ENCODE results near the gene ELMO1. TPM values are rescaled to one million over a fixed set of nuclear protein-coding genes. Genes with fewer than 3 reads are reported as not detected.

ELMO1 gene
- total and polyA plus RNA-seq, 2 experiments from 2014 or later, result 9.6 to 10.8 TPM

DNA sequence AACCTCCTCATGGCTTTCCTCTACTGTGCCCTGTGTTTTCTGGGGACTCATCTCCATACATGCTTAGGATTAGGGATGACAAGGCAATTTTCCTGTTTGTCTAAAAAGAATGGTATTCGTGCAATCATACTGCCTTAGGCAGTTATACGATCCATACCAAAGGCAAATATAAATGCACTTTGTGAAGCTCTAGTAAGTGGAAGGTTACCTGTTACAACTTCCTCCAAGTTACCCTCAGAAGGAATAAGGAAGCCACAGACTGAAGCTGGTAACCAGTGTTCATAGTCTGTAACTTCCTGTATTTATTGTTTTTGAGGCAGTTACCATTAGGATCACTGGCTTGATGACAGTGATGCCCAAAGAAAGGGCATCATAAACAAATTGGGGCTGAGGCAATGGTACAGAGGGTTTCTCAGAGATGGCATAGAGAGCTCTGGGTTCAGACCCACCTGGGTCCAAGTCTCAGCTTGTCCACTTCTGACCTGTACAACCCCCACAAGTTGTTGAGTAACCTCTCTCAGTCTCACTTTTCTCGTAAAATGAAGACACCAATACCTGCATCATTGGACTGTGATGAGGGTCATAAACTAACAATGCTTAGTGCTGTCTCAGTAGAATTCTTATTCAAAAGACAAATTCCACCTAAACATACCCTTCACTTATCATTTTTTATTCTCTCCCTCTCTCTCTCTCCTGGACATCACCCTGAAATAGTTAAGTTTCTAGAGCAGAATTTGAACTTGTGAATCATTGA is 138.2 kb downstream of the ELMO1 start:
- Histone ChIP-seq H3K27me3 (no peaks in the 10 kb centered on the region), H3K9me3 (ENCODE audit: low read depth) (no peaks in the 10 kb centered on the region), H3K4me3 (no peak overlapping the region), H3K4me1 (ENCODE audit: low read depth) (peaks cover 4% of the 10 kb centered on the region), H3K36me3 (no peaks in the 10 kb centered on the region), H3K27ac (no peak overlapping the region)
- TF ChIP-seq CTCF (IDR thresholded peaks at IDR 0.05; ENCODE audit: low read depth, low read length), result no peak
- DNase-seq (ENCODE audit: low read depth in 1 of 2, low spot score in 1 of 2), result no peak

DNA sequence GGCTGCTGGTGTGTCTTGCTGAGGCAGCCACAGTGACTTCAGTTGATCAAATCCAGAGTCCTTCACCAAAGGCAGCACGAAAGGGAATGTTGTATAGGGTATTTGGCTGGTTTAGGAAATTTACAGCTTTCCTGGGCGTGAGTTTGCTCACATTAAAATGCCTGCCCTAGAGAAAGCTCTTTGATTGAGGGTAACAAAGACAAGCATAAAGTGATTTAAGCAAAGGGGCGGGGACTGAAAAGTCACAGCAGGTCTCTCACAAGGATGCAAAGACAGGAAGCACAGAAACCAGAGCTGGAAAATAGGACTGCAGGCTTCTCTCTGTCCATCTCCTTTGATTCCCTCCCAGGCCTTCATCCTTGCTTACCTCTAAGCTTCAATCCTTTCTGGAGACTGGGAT is 139.2 kb downstream of the ELMO1 start:
- H3K27ac ChIP-seq, result no peak overlapping the region
- H3K9me3 ChIP-seq (ENCODE audit: low read depth), result no peaks in the 10 kb centered on the region
- peaks cover 4% of the 10 kb centered on the region for H3K4me1 ChIP-seq (ENCODE audit: low read depth)
- DNase-seq (ENCODE audit: low read depth in 1 of 2, low spot score in 1 of 2), result no peak
- H3K27me3 ChIP-seq, result no peaks in the 10 kb centered on the region
- H3K36me3 ChIP-seq, result no peaks in the 10 kb centered on the region
- no peak for TF ChIP-seq CTCF (IDR thresholded peaks at IDR 0.05; ENCODE audit: low read depth, low read length)
- H3K4me3 ChIP-seq, result no peak overlapping the region

DNA sequence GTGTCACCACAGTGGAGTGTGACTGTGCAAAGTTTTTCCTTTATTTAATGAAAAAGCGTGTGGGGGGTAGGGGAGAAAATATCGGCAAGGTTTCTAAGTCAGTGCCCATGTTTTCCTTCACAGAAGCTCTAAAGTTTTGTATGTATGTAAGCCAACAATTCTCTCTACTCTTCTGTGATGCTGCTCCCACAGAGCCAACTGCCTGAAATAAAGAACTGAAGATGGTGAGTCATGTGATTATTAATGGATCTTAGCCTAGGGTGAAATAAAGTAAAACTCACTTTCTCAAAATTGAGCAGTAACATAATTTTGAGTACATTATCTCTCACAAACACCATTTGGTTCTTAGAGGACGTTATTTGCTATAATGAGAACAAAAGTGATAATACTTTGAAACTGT is 143.7 kb downstream of the ELMO1 start:
- Histone ChIP-seq H3K27me3 (no peaks in the 10 kb centered on the region), H3K4me1 (ENCODE audit: low read depth) (no peaks in the 10 kb centered on the region), H3K27ac (no peak overlapping the region), H3K4me3 (no peak overlapping the region), H3K9me3 (ENCODE audit: low read depth) (no peaks in the 10 kb centered on the region), H3K36me3 (no peaks in the 10 kb centered on the region)
- no peak for TF ChIP-seq CTCF (IDR thresholded peaks at IDR 0.05; ENCODE audit: low read depth, low read length)
- no peak for DNase-seq (ENCODE audit: low read depth in 1 of 2, low spot score in 1 of 2)

DNA sequence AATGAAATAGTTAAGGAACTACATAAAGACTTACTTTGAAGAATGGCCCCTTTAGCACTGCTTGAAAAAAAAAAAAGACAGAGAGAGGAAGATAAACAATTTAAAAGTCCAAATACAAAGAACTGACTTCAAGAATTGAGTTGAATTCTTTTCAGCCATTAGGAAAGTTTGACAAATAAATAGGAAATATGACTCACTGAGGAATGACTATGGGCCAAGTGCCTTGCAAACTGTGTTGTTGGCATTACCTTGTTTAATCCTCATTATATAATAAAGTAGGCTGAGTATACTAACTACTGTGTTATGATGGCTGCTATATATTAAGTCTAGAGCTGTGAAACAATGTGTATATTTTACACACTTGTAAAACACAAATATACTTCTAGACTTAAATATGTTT is 151.1 kb downstream of the ELMO1 start:
- Histone ChIP-seq H3K27ac (no peak overlapping the region), H3K4me1 (ENCODE audit: low read depth) (no peaks in the 10 kb centered on the region), H3K27me3 (no peaks in the 10 kb centered on the region), H3K36me3 (no peaks in the 10 kb centered on the region), H3K4me3 (no peak overlapping the region), H3K9me3 (ENCODE audit: low read depth) (no peaks in the 10 kb centered on the region)
- DNase-seq (ENCODE audit: low read depth in 1 of 2, low spot score in 1 of 2), result peak in 1 of 2 donors; percentile 41
- no peak for TF ChIP-seq CTCF (IDR thresholded peaks at IDR 0.05; ENCODE audit: low read depth, low read length)

DNA sequence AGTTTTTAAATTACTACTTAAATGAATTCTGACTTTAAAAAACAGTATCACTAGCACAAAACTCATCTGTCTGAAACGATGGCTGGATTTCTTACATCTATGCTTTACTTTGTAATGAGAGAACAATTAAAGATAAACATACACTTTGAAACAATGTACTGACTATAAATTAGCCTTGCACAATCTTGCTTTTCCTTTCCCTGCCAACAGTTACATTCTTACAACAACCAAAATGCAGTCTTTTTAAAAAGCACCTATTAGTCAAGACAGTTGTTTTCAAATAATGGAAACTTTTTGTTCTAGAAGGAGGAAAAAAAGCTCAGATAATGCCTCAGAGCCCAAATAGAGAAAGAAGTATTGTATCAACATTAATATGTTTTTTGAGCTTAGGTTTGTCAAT is 153.3 kb downstream of the ELMO1 start:
- Histone ChIP-seq H3K4me3 (no peak overlapping the region), H3K27me3 (no peaks in the 10 kb centered on the region), H3K36me3 (no peaks in the 10 kb centered on the region), H3K9me3 (ENCODE audit: low read depth) (no peaks in the 10 kb centered on the region), H3K4me1 (ENCODE audit: low read depth) (no peaks in the 10 kb centered on the region), H3K27ac (no peak overlapping the region)
- DNase-seq (ENCODE audit: low read depth in 1 of 2, low spot score in 1 of 2), result peak in 1 of 2 donors; percentile 40
- TF ChIP-seq CTCF (IDR thresholded peaks at IDR 0.05; ENCODE audit: low read depth, low read length), result no peak
